Mesendoderm (in vitro differentiated cells): ENCODE measurements around the gene SUPT6H. TPM values are rescaled to one million over a fixed set of nuclear protein-coding genes. Genes with fewer than 3 reads are reported as not detected.

Experiments
- small RNA-seq: library from polyadenylated mRNA; stranded (forward); fragments of <200 nt; extraction: miRNeasy Mini kit (QIAGEN cat#:217004); gene quantifications from one replicate; pipeline ENCODE3, GENCODE V24; 2013; ENCODE audit not compliant: insufficient read depth

Gene SUPT6H

Small RNAs within 50 kb of the gene (small RNA-seq; reads per million reads assigned to genes)
- gene SNORD42A (not detected), gene SNORD42B (0.90 reads per million), gene SNORD4A (not detected), gene SNORD4B (not detected)
